HCT116 (cell line): ENCODE results near the gene FLACC1. TPM values are rescaled to one million over a fixed set of nuclear protein-coding genes. Genes with fewer than 3 reads are reported as not detected.
A peak's percentile ranks its signal among the peaks of the same experiment; 100 is the strongest.

Experiments used
- ATAC-seq: fragments of 200-7000 bp; cut with Tn5 transposase; 2 replicates; pipeline ENCODE4 v1.9.1; 2020; ENCODE audit warnings: mild to moderate bottlenecking, moderate library complexity
- BruUV-seq: library from RNA; stranded (reverse); fragments of 400-500 nt; replicated peaks from 2 replicates; lab custom pipeline; 2021; lab: Mats Ljungman, UMichigan
- CTCF ChIA-PET: fragments of 300-600 bp; sonication (Branson Sonifier 250); formaldehyde crosslinking; loops from one replicate; lab custom pipeline; 2021; ENCODE audit warnings: antibody characterized with exemption; lab: Charles Lee
- POLR2A ChIA-PET: fragments of 300-600, 350-600 bp; sonication (Branson Sonifier 250); formaldehyde crosslinking; loops from one replicate; lab custom pipeline; 2021; ENCODE audit warnings: antibody characterized with exemption; lab: Charles Lee
- RAD21 ChIA-PET, 2 experiments: fragments of 300-600 bp; sonication (Branson Sonifier 250); formaldehyde crosslinking; loops; one replicate each; lab custom pipeline; 2023; ENCODE audit warnings: low total read pairs in 2 of 2; ENCODE audit not compliant: uncharacterized antibody in 2 of 2, unreplicated experiment in 2 of 2, low non-redundant PET in 1 of 2; lab: Charles Lee
- DNase-seq: peaks from one replicate; pipeline ENCODE4 v3.0.0-alpha.2; 2010; ENCODE audit warnings: low read depth, low spot score
- H2AFZ ChIP-seq: fragments of 200-600 bp; shearing (Covaris generic), sonication (generic); 2 replicates; pipeline ENCODE4 v1.6.1; 2017; ENCODE audit warnings: low read depth, mixed run types, mixed read lengths, antibody characterized with exemption, low read length; ENCODE audit not compliant: poor library complexity, severe bottlenecking
- H3K27ac ChIP-seq: 2 replicates; pipeline ENCODE4 v1.5.1; 2012; ENCODE audit warnings: low read depth, low read length
- H3K27me3 ChIP-seq: fragments of 200-600 bp; sonication (generic); 2 replicates; pipeline ENCODE4 v1.6.1; 2016; ENCODE audit warnings: mixed run types, low read length, mixed read lengths; ENCODE audit not compliant: insufficient read depth
- H3K36me3 ChIP-seq, 2 experiments: fragments of 200-500 bp in 1 of 2; fragments of 200-600 bp in 1 of 2; sonication (Bioruptor generic) in 1 of 2; sonication (generic) in 1 of 2; 2 replicates each; pipeline versions ENCODE4 v1.5.1 to v1.6.1; 2014 to 2016; ENCODE audit warnings: low read length in 2 of 2, inconsistent platforms in 1 of 2, mixed read lengths in 1 of 2, mixed run types in 1 of 2; ENCODE audit not compliant: insufficient read depth in 2 of 2, control insufficient read depth in 1 of 2
- H3K4me1 ChIP-seq, 2 experiments: fragments of 200-600 bp in 1 of 2; sonication (generic) in 1 of 2; 2 replicates each; pipeline versions ENCODE4 v1.5.1 to v1.6.1; 2012 to 2017; ENCODE audit warnings: low read length in 2 of 2, inconsistent platforms in 1 of 2, mild to moderate bottlenecking in 1 of 2, mixed read lengths in 1 of 2, mixed run types in 1 of 2, moderate library complexity in 1 of 2; ENCODE audit not compliant: insufficient read depth in 2 of 2, control insufficient read depth in 1 of 2
- H3K4me2 ChIP-seq: fragments of 200-600 bp; sonication (generic); 2 replicates; pipeline ENCODE4 v1.6.1; 2017; ENCODE audit warnings: mixed run types, low read length, mixed read lengths
- H3K4me3 ChIP-seq, 2 experiments: fragments of 200-600 bp in 1 of 2; sonication (generic) in 1 of 2; replicated peaks in 1 of 2; 2 replicates each; pipeline ENCODE4 v1.5.1; 2011 to 2016; ENCODE audit warnings: low read length in 2 of 2, control low read depth in 1 of 2, low read depth in 1 of 2, mild to moderate bottlenecking in 1 of 2, mixed read lengths in 1 of 2, mixed run types in 1 of 2
- H3K79me2 ChIP-seq: fragments of 200-600 bp; sonication (generic); 2 replicates; pipeline ENCODE4 v1.6.1; 2017; ENCODE audit warnings: mild to moderate bottlenecking, mixed run types, low read length, moderate library complexity, mixed read lengths; ENCODE audit not compliant: insufficient read depth
- H3K9ac ChIP-seq: fragments of 200-600 bp; sonication (generic); 2 replicates; pipeline ENCODE4 v1.6.1; 2016; ENCODE audit warnings: low read length, mixed read lengths
- H3K9me2 ChIP-seq: fragments of 200-600 bp; sonication (generic), shearing (Covaris generic); 2 replicates; pipeline ENCODE4 v1.6.1; 2017; ENCODE audit warnings: mixed run types, mild to moderate bottlenecking, moderate library complexity; ENCODE audit not compliant: insufficient read depth
- H3K9me3 ChIP-seq, 2 experiments: fragments of 200-500 bp in 1 of 2; fragments of 200-600 bp in 1 of 2; sonication (Bioruptor generic) in 1 of 2; sonication (generic) in 1 of 2; 2 replicates each; pipeline ENCODE4 v1.6.1; 2014 to 2017; ENCODE audit warnings: low read length in 2 of 2, mixed read lengths in 2 of 2, inconsistent platforms in 1 of 2, low read depth in 1 of 2, mild to moderate bottlenecking in 1 of 2, mixed run types in 1 of 2, moderate library complexity in 1 of 2; ENCODE audit not compliant: control insufficient read depth in 1 of 2, insufficient read depth in 1 of 2
- H4K20me1 ChIP-seq: fragments of 200-600 bp; sonication (generic), shearing (Covaris generic); 2 replicates; pipeline ENCODE4 v1.6.1; 2017; ENCODE audit warnings: mixed run types, mild to moderate bottlenecking, moderate library complexity; ENCODE audit not compliant: insufficient read depth
- ATF3 ChIP-seq: IDR thresholded peaks from 2 replicates; pipeline ENCODE4 v1.6.1; 2012
- CBX3 ChIP-seq: IDR thresholded peaks from 2 replicates; pipeline ENCODE4 v1.6.1; 2012; ENCODE audit warnings: low read depth
- EGR1 ChIP-seq: IDR thresholded peaks from 2 replicates; pipeline ENCODE4 v1.6.1; 2012; ENCODE audit warnings: low read depth
- FOSL1 ChIP-seq: IDR thresholded peaks from 2 replicates; pipeline ENCODE4 v1.6.1; 2012; ENCODE audit warnings: low read depth
- SP1 ChIP-seq: IDR thresholded peaks from 2 replicates; pipeline ENCODE4 v1.6.1; 2012; ENCODE audit warnings: low read depth
- ZFX ChIP-seq: fragments of 450-650 bp; IDR thresholded peaks from 2 replicates; pipeline ENCODE4 v1.6.1; 2017
- intact Hi-C: fragments of 100-400 bp; cut with micrococcal nuclease; formaldehyde crosslinking; loops from 2 replicates; pipeline ENCODE4 v1.10.0; 2022
- total RNA-seq: library from RNA; stranded (reverse); gene quantifications from one replicate; pipeline ENCODE4 v1.2.1, GENCODE V29; 2021; ENCODE audit not compliant: unreplicated experiment
- TF ChIP-seq, protein P1 (sequence below), 3 experiments: fragments of 200-600 bp in 1 of 3; sonication (generic) in 1 of 3; IDR thresholded peaks in 2 of 3; conservative IDR thresholded peaks in 1 of 3; 2 replicates each; pipeline ENCODE4 v1.5.1; 2012 to 2017; ENCODE audit warnings: low read depth in 2 of 3, low read length in 2 of 3, antibody characterized with exemption in 1 of 3, borderline replicate concordance in 1 of 3, control low read depth in 1 of 3, mild to moderate bottlenecking in 1 of 3, mixed read lengths in 1 of 3, mixed run types in 1 of 3, moderate library complexity in 1 of 3; ENCODE audit not compliant: insufficient read depth in 1 of 3

The FLACC1 gene
- total RNA-seq, 1 experiment from 2014 or later = 0.74 TPM

GRCh38 chr2:201257381-201257955 lies 99.7 kb downstream of the FLACC1 start (continued):
- TF ChIP-seq, protein P1, sequence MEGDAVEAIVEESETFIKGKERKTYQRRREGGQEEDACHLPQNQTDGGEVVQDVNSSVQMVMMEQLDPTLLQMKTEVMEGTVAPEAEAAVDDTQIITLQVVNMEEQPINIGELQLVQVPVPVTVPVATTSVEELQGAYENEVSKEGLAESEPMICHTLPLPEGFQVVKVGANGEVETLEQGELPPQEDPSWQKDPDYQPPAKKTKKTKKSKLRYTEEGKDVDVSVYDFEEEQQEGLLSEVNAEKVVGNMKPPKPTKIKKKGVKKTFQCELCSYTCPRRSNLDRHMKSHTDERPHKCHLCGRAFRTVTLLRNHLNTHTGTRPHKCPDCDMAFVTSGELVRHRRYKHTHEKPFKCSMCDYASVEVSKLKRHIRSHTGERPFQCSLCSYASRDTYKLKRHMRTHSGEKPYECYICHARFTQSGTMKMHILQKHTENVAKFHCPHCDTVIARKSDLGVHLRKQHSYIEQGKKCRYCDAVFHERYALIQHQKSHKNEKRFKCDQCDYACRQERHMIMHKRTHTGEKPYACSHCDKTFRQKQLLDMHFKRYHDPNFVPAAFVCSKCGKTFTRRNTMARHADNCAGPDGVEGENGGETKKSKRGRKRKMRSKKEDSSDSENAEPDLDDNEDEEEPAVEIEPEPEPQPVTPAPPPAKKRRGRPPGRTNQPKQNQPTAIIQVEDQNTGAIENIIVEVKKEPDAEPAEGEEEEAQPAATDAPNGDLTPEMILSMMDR (IDR thresholded peaks at IDR 0.05 in 2 of 3, conservative IDR thresholded peaks at IDR 0.05 in 1 of 3; ENCODE audit: borderline replicate concordance in 1 of 3, insufficient read depth in 1 of 3, low read depth in 2 of 3, low read length in 2 of 3) = no peak
- TF ChIP-seq EGR1 (no peak), ZFX (no peak), CBX3 (no peak), SP1 (no peak)

DNA sequence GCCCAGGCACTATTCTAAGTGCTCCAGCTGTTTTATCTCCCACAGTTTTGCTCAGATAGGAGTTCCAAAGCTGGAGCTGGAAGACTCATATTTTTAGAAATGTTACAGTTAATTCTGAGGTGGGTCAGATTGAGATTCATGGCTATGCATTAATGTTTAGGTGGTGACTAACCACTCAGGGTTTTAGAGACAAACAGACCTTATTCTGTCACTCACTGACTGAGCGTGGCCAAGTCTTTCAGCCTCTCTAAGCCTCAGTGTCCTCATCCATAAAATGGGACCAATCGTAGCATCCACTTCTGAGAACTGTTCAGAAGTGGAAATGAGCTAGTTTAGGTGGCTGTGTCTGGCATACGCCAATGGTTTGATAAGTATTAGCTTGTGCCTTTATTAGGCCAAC lies 101.1 kb downstream of the FLACC1 start:
- POLR2A ChIA-PET = interaction anchor here (3.7 kb wide), 1 partner anchor 23 kb away, joined by 11 read pairs; no protein-coding TSS in a partner anchor
- no peaks in the 10 kb centered on the region for H3K27me3 ChIP-seq
- BruUV-seq = no TSS peak
- no peak overlapping the region for H3K9ac ChIP-seq
- intact Hi-C loops = loop anchor here (5.0 kb wide), 1 partner anchor 101 kb away; the partner anchor contains the start of gene FLACC1
- H3K27ac ChIP-seq = no peak overlapping the region
- RAD21 ChIA-PET = no interaction called here
- DNase-seq = no peak
- no peak overlapping the region for H2AFZ ChIP-seq
- H3K4me1 ChIP-seq = peaks cover 23 to 55% of the 10 kb centered on the region in 2 experiments
- TF ChIP-seq FOSL1 (no peak), CBX3 (peak; percentile 50; the same call in 1 of the 2 replicates), ATF3 (no peak)
- H3K4me3 ChIP-seq = no peak overlapping the region
- peaks cover 37% of the 10 kb centered on the region for H3K79me2 ChIP-seq
- no peaks in the 10 kb centered on the region for H3K36me3 ChIP-seq
- H3K9me2 ChIP-seq = no peaks in the 10 kb centered on the region
- H4K20me1 ChIP-seq = no peaks in the 10 kb centered on the region
- H3K9me3 ChIP-seq = no peaks in the 10 kb centered on the region
- no peak for ATAC-seq
- H3K4me2 ChIP-seq = peak overlapping the region; percentile 88; the same call in 1 of the 2 replicates
- CTCF ChIA-PET = no interaction called here
